Measurements from ENCODE around the gene SAA4.

The SAA4 gene

GRCh38 chr11:18245396-18245795, 8.8 kb upstream of the SAA4 start:
- Histone ChIP-seq H3K36me3 (ENCODE audit: control insufficient read depth in 1 of 2, insufficient read depth in 2 of 2, low read length in 2 of 2) (no peaks in the 10 kb centered on the region), H3K4me1 (ENCODE audit: control insufficient read depth in 1 of 2, insufficient read depth in 2 of 2, low read length in 2 of 2) (no peaks in the 10 kb centered on the region), H3K27me3 (ENCODE audit: low read depth, low read length) (no peaks in the 10 kb centered on the region), H3K4me3 (ENCODE audit: low read depth in 1 of 2, low read length in 2 of 2) (no peak overlapping the region), H3K9me3 (ENCODE audit: control insufficient read depth in 1 of 2, low read length in 2 of 2) (no peaks in the 10 kb centered on the region), H3K27ac (ENCODE audit: low read length) (no peak overlapping the region)

GRCh38 chr11:18243783-18244362, 7.3 kb upstream of the SAA4 start:
- Histone ChIP-seq H3K9me3 (ENCODE audit: control insufficient read depth in 1 of 2, low read length in 2 of 2) (no peaks in the 10 kb centered on the region), H3K27ac (ENCODE audit: low read length) (no peak overlapping the region), H3K36me3 (ENCODE audit: control insufficient read depth in 1 of 2, insufficient read depth in 2 of 2, low read length in 2 of 2) (no peaks in the 10 kb centered on the region), H3K4me3 (ENCODE audit: low read depth in 1 of 2, low read length in 2 of 2) (no peak overlapping the region), H3K4me1 (ENCODE audit: control insufficient read depth in 1 of 2, insufficient read depth in 2 of 2, low read length in 2 of 2) (no peaks in the 10 kb centered on the region), H3K27me3 (ENCODE audit: low read depth, low read length) (no peaks in the 10 kb centered on the region)

- Histone ChIP-seq H3K4me3 (ENCODE audit: low read depth in 1 of 2, low read length in 2 of 2) (no peak overlapping the region), H3K27ac (ENCODE audit: low read length) (no peak overlapping the region), H3K36me3 (ENCODE audit: control insufficient read depth in 1 of 2, insufficient read depth in 2 of 2, low read length in 2 of 2) (no peaks in the 10 kb centered on the region), H3K9me3 (ENCODE audit: control insufficient read depth in 1 of 2, low read length in 2 of 2) (no peaks in the 10 kb centered on the region), H3K27me3 (ENCODE audit: low read depth, low read length) (no peaks in the 10 kb centered on the region), H3K4me1 (ENCODE audit: control insufficient read depth in 1 of 2, insufficient read depth in 2 of 2, low read length in 2 of 2) (no peaks in the 10 kb centered on the region)
Observed at GRCh38 chr11:18239655-18240054, 3.1 kb upstream of the SAA4 start.

- Histone ChIP-seq H3K27ac (ENCODE audit: low read length) (no peak overlapping the region), H3K36me3 (ENCODE audit: control insufficient read depth in 1 of 2, insufficient read depth in 2 of 2, low read length in 2 of 2) (no peaks in the 10 kb centered on the region), H3K4me3 (ENCODE audit: low read depth in 1 of 2, low read length in 2 of 2) (no peak overlapping the region)
Observed at GRCh38 chr11:18235394-18236334, 938 bp downstream of the SAA4 start.

GRCh38 chr11:18233912-18234311, 2.7 kb downstream of the SAA4 start:
- Histone ChIP-seq H3K4me1 (ENCODE audit: control insufficient read depth in 1 of 2, insufficient read depth in 2 of 2, low read length in 2 of 2) (no peaks in the 10 kb centered on the region), H3K9me3 (ENCODE audit: control insufficient read depth in 1 of 2, low read length in 2 of 2) (no peaks in the 10 kb centered on the region), H3K4me3 (ENCODE audit: low read depth in 1 of 2, low read length in 2 of 2) (no peak overlapping the region), H3K36me3 (ENCODE audit: control insufficient read depth in 1 of 2, insufficient read depth in 2 of 2, low read length in 2 of 2) (no peaks in the 10 kb centered on the region), H3K27me3 (ENCODE audit: low read depth, low read length) (no peaks in the 10 kb centered on the region), H3K27ac (ENCODE audit: low read length) (no peak overlapping the region)

More at GRCh38 chr11:18235394-18236334, 938 bp downstream of the SAA4 start:
- H3K4me1 ChIP-seq (ENCODE audit: control insufficient read depth in 1 of 2, insufficient read depth in 2 of 2, low read length in 2 of 2), result no peaks in the 10 kb centered on the region
- H3K9me3 ChIP-seq (ENCODE audit: control insufficient read depth in 1 of 2, low read length in 2 of 2), result no peaks in the 10 kb centered on the region
- no peaks in the 10 kb centered on the region for H3K27me3 ChIP-seq (ENCODE audit: low read depth, low read length)

- H3K4me3 ChIP-seq (ENCODE audit: low read depth in 1 of 2, low read length in 2 of 2), result no peak overlapping the region
- no peak overlapping the region for H3K27ac ChIP-seq (ENCODE audit: low read length)
- H3K27me3 ChIP-seq (ENCODE audit: low read depth, low read length), result no peaks in the 10 kb centered on the region
- no peaks in the 10 kb centered on the region for H3K9me3 ChIP-seq (ENCODE audit: control insufficient read depth in 1 of 2, low read length in 2 of 2)
- H3K4me1 ChIP-seq (ENCODE audit: control insufficient read depth in 1 of 2, insufficient read depth in 2 of 2, low read length in 2 of 2), result no peaks in the 10 kb centered on the region
- no peaks in the 10 kb centered on the region for H3K36me3 ChIP-seq (ENCODE audit: control insufficient read depth in 1 of 2, insufficient read depth in 2 of 2, low read length in 2 of 2)
Observed at GRCh38 chr11:18230859-18231258, 5.7 kb downstream of the SAA4 start.

GRCh38 chr11:18229501-18229900, 7.1 kb downstream of the SAA4 start:
- no peak overlapping the region for H3K4me3 ChIP-seq (ENCODE audit: low read depth in 1 of 2, low read length in 2 of 2)
- H3K27me3 ChIP-seq (ENCODE audit: low read depth, low read length), result no peaks in the 10 kb centered on the region
- H3K27ac ChIP-seq (ENCODE audit: low read length), result no peak overlapping the region
- no peaks in the 10 kb centered on the region for H3K4me1 ChIP-seq (ENCODE audit: control insufficient read depth in 1 of 2, insufficient read depth in 2 of 2, low read length in 2 of 2)
- no peaks in the 10 kb centered on the region for H3K9me3 ChIP-seq (ENCODE audit: control insufficient read depth in 1 of 2, low read length in 2 of 2)
- H3K36me3 ChIP-seq (ENCODE audit: control insufficient read depth in 1 of 2, insufficient read depth in 2 of 2, low read length in 2 of 2), result no peaks in the 10 kb centered on the region

- Histone ChIP-seq H3K27ac (ENCODE audit: low read length) (no peak overlapping the region), H3K4me1 (ENCODE audit: control insufficient read depth in 1 of 2, insufficient read depth in 2 of 2, low read length in 2 of 2) (no peaks in the 10 kb centered on the region), H3K36me3 (ENCODE audit: control insufficient read depth in 1 of 2, insufficient read depth in 2 of 2, low read length in 2 of 2) (no peaks in the 10 kb centered on the region), H3K4me3 (ENCODE audit: low read depth in 1 of 2, low read length in 2 of 2) (no peak overlapping the region), H3K27me3 (ENCODE audit: low read depth, low read length) (no peaks in the 10 kb centered on the region), H3K9me3 (ENCODE audit: control insufficient read depth in 1 of 2, low read length in 2 of 2) (no peaks in the 10 kb centered on the region)
Observed at GRCh38 chr11:18225913-18226312, 10.7 kb downstream of the SAA4 start.

- Histone ChIP-seq H3K4me1 (ENCODE audit: control insufficient read depth in 1 of 2, insufficient read depth in 2 of 2, low read length in 2 of 2) (no peaks in the 10 kb centered on the region), H3K36me3 (ENCODE audit: control insufficient read depth in 1 of 2, insufficient read depth in 2 of 2, low read length in 2 of 2) (no peaks in the 10 kb centered on the region), H3K27me3 (ENCODE audit: low read depth, low read length) (no peaks in the 10 kb centered on the region), H3K4me3 (ENCODE audit: low read depth in 1 of 2, low read length in 2 of 2) (no peak overlapping the region), H3K27ac (ENCODE audit: low read length) (no peak overlapping the region), H3K9me3 (ENCODE audit: control insufficient read depth in 1 of 2, low read length in 2 of 2) (no peaks in the 10 kb centered on the region)
Observed at GRCh38 chr11:18223591-18224387, 12.8 kb downstream of the SAA4 start.

GRCh38 chr11:18222814-18223421, 13.7 kb downstream of the SAA4 start:
- no peaks in the 10 kb centered on the region for H3K4me1 ChIP-seq (ENCODE audit: control insufficient read depth in 1 of 2, insufficient read depth in 2 of 2, low read length in 2 of 2)
- H3K27me3 ChIP-seq (ENCODE audit: low read depth, low read length), result no peaks in the 10 kb centered on the region
- H3K9me3 ChIP-seq (ENCODE audit: control insufficient read depth in 1 of 2, low read length in 2 of 2), result no peaks in the 10 kb centered on the region
- H3K4me3 ChIP-seq (ENCODE audit: low read depth in 1 of 2, low read length in 2 of 2), result no peak overlapping the region
- no peak overlapping the region for H3K27ac ChIP-seq (ENCODE audit: low read length)
- H3K36me3 ChIP-seq (ENCODE audit: control insufficient read depth in 1 of 2, insufficient read depth in 2 of 2, low read length in 2 of 2), result no peaks in the 10 kb centered on the region

Data from muscle layer of duodenum (tissue), 2 donors.